GM21390 (cell line): Measurements from ENCODE around the gene CEP290.
"Not testable (repeated sequence)": the region's sequence is repeated elsewhere in the genome, so short reads cannot be mapped to it uniquely, and the experiment has no call there.

Experiments used
- ATAC-seq: cut with Tn5 transposase; IDR thresholded peaks from one replicate; pipeline ENCODE4 v1.9.1; 2021; ENCODE audit not compliant: unreplicated experiment

The CEP290 gene

DNA sequence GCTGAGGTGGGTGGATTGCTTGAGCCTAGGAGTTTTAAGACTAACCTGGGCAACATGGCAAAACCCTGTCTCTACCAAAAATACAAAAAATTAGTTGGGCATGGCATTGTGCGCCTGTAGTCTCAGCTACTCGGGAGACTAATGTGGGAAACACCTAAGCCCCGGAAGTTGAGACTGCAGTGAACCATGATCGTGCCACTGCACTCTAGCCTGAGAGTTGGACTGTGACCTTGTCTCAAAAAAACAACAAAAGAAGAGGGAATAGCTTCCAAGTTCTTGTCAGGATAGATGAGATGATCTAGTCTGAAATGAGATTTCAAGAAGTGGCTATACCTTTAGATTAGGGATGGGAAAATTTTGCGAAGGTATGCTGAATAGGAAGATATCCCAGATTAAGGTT is 97.9 kb downstream of the CEP290 start:
- ATAC-seq = no peak

DNA sequence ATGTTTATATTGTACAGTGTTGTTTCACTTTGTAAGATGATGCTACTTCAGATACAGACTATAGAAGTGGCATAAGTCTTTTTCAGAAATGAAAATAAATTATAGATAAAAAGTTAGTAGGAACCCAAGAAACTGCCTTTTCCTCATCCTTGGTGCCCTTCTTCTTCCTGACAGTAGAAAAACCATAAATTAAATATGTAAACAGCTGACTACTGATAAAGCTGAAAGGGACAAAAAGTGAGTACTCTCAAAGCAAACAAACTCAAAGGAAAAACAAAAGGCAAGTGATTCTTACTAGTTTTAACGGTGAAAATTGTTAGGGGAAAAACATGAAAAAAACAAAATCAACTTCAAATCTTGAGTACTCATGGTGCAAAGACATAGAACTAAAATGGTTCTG is 104.1 kb downstream of the CEP290 start:
- ATAC-seq = no peak

DNA sequence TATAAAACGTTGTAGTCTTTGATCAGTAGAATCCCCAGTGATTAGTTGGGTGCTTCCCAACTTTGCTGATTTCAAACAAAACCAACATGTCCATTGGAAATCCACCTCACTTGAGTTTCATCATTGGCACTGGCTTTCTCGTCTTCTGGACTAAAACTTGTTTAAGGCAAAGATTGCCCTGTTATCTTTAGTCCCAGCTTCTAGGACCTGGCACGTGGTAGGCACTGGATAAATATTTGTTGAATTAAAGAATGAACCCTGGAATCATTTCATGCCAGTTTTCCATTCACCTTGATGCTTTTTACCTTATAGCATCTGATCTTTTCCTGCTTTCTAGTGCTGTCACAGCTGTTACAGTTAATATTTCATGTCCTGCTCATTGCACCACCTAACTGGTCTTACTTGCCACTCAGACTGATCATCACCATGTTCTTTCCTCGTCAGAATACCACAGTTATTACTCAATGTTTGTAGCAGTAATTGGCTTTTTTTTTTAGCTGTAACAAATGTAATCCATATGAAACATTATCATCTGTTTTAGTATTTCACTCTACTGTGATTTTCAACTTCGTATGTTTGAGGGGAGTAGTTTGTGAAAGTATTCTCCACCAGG is 105.4 kb downstream of the CEP290 start:
- ATAC-seq = no peak

DNA sequence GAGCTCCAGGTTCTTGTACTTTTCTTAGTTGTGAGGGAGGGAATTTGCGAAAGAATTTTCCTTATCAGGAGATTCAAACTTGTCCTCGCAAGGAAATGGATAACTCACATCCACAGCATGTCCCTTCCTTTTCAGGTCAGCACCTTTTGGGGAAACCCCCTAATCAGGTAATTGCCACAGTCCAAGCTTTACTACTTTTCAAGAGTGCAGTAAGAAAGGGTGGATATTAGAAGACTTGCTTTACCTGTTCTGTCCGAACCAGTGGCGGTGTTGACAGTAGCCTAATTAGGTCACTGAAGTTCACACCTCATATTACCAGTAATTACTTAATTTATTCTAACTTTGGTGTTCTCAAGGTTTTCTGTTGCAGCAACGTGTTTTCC is 106.0 kb downstream of the CEP290 start:
- peak; percentile 13 for ATAC-seq

DNA sequence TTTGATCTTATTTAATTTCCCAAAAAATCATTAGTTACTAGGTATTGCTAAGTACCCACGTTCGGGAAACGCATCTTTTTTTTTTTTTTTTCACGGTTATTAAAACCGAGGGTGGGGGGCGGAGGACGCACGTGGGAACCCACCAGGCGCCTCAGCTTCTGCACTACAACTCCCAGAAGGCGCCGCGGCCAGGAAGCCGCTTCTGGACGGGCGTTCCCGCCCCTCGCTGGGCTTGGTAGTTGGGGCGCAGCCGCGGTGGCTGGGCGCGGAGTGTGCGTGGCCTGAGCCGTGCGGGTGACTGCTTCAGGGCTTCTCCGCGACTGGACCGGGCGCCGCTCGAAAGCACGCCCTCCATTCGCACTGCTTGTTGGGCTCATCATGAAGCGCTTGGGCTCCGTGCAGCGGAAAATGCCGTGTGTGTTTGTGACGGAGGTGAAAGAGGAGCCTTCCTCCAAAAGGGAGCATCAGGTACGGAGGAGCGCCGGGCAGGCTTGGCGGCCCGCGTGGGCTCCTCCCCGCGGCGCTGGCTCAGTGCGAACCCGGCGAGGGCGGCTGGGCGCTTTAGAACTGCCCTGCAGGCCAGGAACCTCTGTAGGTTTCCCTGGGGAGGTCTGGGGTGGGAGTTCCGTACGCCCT is 106.5 kb downstream of the CEP290 start:
- peak; percentile 100 for ATAC-seq

DNA sequence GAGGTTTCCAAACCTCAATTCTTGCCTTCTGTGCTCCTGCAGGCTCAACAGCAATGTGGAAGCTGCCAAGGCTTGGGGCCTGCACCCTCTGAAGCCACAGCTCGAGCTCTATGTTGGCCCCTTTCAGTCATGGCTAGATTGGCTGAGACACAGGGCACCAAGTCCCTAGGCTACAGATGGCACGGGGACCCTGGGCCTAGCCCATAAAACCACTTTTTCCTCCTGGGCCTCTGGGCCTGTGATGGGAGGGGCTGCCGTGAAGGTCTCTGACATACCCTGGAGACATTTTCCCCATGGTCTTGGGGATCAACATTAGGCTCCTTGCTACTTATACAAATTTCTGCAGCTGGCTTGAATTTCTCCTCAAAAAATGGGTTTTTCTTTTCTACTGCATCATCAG is 110.7 kb downstream of the CEP290 start:
- ATAC-seq = not testable (repeated sequence)

DNA sequence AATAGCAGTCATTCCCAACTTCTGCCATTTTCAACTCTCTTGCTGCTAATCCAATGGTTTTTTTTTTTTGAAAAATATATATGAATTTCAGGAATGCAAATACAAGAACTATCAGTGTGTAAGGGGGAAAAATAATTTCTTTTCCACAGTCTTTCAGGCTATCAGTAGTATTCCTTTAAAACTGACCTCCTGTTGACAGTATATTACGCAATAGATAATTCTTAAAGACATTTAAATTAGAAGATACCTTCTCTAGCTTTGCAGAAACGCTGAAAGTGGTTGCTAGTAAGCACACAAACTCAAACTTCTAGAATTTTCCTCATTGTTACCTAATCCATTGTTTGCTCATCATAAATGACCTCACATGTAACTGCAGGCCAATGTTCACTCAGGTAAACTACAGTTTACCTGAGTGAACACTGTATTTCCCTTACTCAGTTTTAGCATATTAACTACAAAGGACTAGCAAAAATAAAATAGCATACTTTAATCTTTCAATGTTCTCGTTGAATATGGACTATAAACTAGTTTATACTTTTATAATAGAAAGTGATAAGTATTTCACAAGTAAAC is 112.7 kb downstream of the CEP290 start, which contains the start of gene C12orf50:
TSS of gene C12orf50 (minus strand) at position 309 of the 573 bp plus-strand sequence. CDS start 2,439 bp downstream, outside the sequence.
- no peak for ATAC-seq

DNA sequence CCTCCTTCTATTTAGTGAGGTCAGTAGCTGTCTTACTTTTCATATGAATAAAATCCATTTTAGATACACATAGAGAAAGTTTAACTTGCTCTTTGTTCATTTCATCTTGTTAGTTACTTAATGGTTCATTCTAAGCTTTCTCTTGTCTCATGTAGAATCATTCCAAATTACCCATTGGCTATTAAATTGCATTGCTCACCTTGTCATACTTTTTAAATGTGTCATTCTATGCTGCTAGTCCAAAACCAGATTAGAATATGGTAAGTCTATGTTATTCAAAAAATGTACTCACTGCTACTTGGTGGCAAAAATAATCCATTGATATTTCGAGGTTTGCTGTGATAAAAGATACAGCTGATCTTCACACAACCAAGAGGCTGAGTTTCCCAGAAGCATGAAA is 115.7 kb downstream of the CEP290 start:
- no peak for ATAC-seq

DNA sequence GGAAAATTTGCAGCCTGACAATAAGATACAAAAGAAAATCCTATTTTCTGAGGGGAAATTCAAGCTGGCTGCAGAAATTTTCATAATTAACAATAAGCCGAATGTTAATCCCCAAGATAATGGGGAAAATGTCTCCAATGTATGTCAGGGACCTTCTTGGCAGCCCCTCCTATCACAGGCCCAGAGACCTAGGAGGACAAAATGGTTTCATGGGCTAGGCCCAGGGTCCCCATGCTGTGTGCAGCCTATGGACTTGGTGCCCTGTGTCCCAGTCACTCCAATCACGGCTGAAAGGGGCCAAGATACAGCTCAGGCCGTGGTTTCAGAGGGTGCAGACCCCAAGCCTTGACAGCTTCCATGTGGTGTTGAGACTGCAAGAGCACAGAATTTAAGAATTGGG is 123.9 kb downstream of the CEP290 start:
- no peak for ATAC-seq

DNA sequence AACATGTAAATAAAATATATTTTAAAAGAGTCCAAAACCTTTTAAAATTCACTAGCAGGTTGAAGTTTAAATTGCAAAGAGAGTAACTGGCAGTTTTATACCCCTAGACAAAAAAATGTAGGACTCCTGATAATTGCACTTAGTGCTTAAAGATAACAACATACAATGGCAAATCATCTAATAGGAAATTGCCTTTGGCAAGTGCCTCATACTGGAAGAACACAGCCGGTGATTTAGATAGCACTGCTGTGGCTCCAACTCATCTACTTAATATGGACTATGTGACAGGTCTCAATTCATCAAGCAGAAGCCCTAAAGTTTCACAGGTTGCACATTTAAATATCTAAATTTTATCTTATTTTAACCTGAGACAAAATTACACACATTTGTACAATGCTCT is 126.1 kb downstream of the CEP290 start:
- no peak for ATAC-seq

DNA sequence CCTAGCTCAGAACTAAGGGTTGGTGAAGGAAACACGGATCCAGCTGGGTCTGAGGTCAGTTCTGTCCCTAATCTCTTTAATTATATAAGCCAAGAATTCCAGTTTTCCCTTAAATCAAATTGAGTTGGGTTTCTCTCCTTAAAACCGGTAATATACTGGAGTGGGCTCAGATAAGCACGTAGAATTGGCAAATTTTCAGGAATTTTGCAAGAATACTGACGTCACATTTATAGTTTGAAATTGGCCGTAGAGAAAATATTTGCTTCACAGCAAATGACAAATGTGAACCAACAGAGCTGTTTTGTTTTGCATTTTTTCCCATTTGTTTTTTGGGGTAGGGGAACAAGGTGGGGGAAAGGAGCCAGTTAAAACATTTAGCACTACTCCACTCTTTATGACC is 130.1 kb downstream of the CEP290 start:
- no peak for ATAC-seq

DNA sequence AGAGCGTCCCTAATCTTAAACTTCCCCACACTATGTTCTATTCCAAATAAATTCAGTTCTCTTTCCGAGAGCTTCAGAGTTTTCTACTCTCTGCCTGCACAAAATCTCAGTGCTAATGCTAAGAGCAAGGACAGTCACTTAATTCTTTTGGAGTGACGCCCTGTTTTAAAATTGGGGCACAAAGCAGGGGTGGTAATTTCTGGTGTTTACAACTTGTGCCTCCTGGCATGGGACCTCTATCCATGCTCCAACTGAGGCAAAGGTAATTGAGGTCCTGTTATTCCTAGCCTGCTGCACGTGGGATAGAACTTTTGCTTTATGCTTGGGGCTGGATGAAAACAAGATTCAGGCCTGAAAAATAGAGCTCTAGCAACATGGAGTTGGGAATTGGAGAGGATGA is 135.5 kb downstream of the CEP290 start:
- no peak for ATAC-seq

DNA sequence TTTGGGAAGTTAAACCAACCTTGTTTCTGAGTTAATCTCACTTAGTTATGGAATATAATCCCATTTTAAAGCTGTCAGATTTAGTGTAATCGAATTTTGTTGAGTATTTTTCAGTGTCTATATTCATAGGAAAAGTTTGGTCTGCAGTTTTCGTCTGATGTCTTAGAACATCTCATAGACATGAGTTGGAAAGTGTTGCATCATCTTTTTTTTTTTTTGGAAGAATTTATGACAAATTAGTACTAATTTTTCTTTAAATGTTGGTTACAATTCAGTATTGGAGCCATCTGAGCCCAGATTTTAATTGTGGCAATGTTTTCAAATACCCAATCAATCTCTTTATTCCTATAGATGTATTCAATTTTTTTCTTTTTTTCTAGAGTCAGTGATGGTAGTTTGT is 140.6 kb downstream of the CEP290 start:
- ATAC-seq = no peak
